Tibial nerve (tissue), 4 donors: ENCODE data around the gene RASSF8.

Experiments used
- CTCF ChIP-seq, 5 experiments: fragments of 200-600 bp in 3 of 5; fragments of 450-650 bp in 2 of 5; sonication (generic) in 3 of 5; IDR thresholded peaks; one replicate each; pipeline ENCODE4 v1.5.1; 2016 to 2019; ENCODE audit warnings: antibody characterized with exemption in 5 of 5, mild to moderate bottlenecking in 3 of 5, moderate library complexity in 2 of 5
- EP300 ChIP-seq, 2 donors: sonication (generic); formaldehyde crosslinking; IDR thresholded peaks; one replicate each; pipeline ENCODE4 v1.6.1; 2017; ENCODE audit warnings: antibody characterized with exemption in 2 of 2, mild to moderate bottlenecking in 1 of 2
- POLR2A ChIP-seq, 2 donors: fragments of 450-650 bp; IDR thresholded peaks; one replicate each; pipeline ENCODE4 v1.6.1; 2017; ENCODE audit warnings: antibody characterized with exemption in 2 of 2, mild to moderate bottlenecking in 2 of 2, moderate library complexity in 2 of 2

GRCh38 chr12:26123482-26123980 lies 165.0 kb downstream of the RASSF8 start:
- TF ChIP-seq CTCF (IDR thresholded peaks at IDR 0.05), result no peak
- TF ChIP-seq POLR2A (IDR thresholded peaks at IDR 0.05), result no peak
- TF ChIP-seq EP300 (IDR thresholded peaks at IDR 0.05), result no peak
